GM18858 (cell line): ENCODE data around the gene DSEL.

ENCODE experiments used
- ATAC-seq: cut with Tn5 transposase; IDR thresholded peaks from one replicate; pipeline ENCODE4 v1.9.1; 2021; ENCODE audit not compliant: unreplicated experiment

Gene DSEL

GRCh38 chr18:67516539-67517443, at the start of gene DSEL:
Gene DSEL, minus strand, starts transcription at chr18:67516720. Its CDS starts 2,112 bp downstream, at chr18:67514608.
- ATAC-seq, result peak; percentile 87

GRCh38 chr18:67553437-67553836, 36.9 kb upstream of the DSEL start:
- no peak for ATAC-seq

- ATAC-seq, result no peak
Observed at GRCh38 chr18:67550872-67551520, 34.5 kb upstream of the DSEL start.

- no peak for ATAC-seq
Observed at GRCh38 chr18:67549946-67550345, 33.4 kb upstream of the DSEL start.

- ATAC-seq, result no peak
Observed at GRCh38 chr18:67545681-67546080, 29.2 kb upstream of the DSEL start.

- no peak for ATAC-seq
Observed at GRCh38 chr18:67540559-67540958, 24.0 kb upstream of the DSEL start.

GRCh38 chr18:67531929-67532328, 15.4 kb upstream of the DSEL start:
- no peak for ATAC-seq

- no peak for ATAC-seq
Observed at GRCh38 chr18:67525328-67526099, 9.0 kb upstream of the DSEL start.

GRCh38 chr18:67520351-67520921, 3.9 kb upstream of the DSEL start:
- ATAC-seq, result no peak

- ATAC-seq, result no peak
Observed at GRCh38 chr18:67519592-67519991, 3.1 kb upstream of the DSEL start.

- no peak for ATAC-seq
Observed at GRCh38 chr18:67518566-67518965, 2.0 kb upstream of the DSEL start.

GRCh38 chr18:67517444-67517765, 885 bp upstream of the DSEL start:
- ATAC-seq, result no peak

- ATAC-seq, result peak; percentile 25
Observed at GRCh38 chr18:67515942-67516538, 480 bp downstream of the DSEL start.

- ATAC-seq, result no peak
Observed at GRCh38 chr18:67514901-67515540, 1.5 kb downstream of the DSEL start.

GRCh38 chr18:67514465-67514864, 2.1 kb downstream of the DSEL start:
- no peak for ATAC-seq

GRCh38 chr18:67513280-67513679, 3.2 kb downstream of the DSEL start:
- no peak for ATAC-seq

- no peak for ATAC-seq
Observed at GRCh38 chr18:67511840-67512239, 4.7 kb downstream of the DSEL start.

- no peak for ATAC-seq
Observed at GRCh38 chr18:67510831-67511230, 5.7 kb downstream of the DSEL start.

GRCh38 chr18:67509741-67510391, 6.7 kb downstream of the DSEL start:
- ATAC-seq, result no peak

- ATAC-seq, result no peak
Observed at GRCh38 chr18:67508146-67508545, 8.4 kb downstream of the DSEL start.
